Hepatocyte (in vitro differentiated cells): Measurements from ENCODE around the gene MTHFR.

Experiments
- EZH2 ChIP-seq: fragments of 200-600 bp; sonication (generic); IDR thresholded peaks from 2 replicates; pipeline ENCODE4 v1.6.1; 2016; ENCODE audit warnings: antibody characterized with exemption, mild to moderate bottlenecking, borderline replicate concordance
- EZH2phosphoT487 ChIP-seq: fragments of 200-600 bp; sonication (generic); IDR thresholded peaks from one replicate; pipeline ENCODE4 v1.6.1; 2018; ENCODE audit warnings: antibody characterized with exemption, mild to moderate bottlenecking, low read depth, moderate library complexity; ENCODE audit not compliant: unreplicated experiment, severe bottlenecking
- TF ChIP-seq, protein P1 (sequence below): fragments of 200-600 bp; sonication (generic); IDR thresholded peaks from 2 replicates; pipeline ENCODE4 v1.5.1; 2016; ENCODE audit warnings: antibody characterized with exemption, mild to moderate bottlenecking; ENCODE audit not compliant: poor library complexity

DNA sequence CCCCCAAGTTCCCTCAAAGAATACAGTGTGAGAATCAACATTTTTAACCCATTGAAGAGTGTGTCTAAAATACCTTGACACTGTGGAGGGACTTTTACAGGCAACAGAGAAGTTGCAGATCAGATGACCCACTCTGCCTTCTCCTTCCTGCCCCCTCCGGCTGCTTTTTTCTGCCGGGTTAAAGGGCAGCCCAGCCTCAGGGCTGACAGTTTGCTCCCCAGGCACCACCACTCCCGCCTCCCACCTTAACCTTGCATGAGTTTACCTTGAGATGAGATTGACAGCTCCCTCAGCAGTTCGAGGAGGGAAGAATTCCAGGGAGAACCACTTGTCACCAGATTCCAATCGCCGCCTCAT lies 3.2 kb downstream of the MTHFR start:
- TF ChIP-seq, protein P1, sequence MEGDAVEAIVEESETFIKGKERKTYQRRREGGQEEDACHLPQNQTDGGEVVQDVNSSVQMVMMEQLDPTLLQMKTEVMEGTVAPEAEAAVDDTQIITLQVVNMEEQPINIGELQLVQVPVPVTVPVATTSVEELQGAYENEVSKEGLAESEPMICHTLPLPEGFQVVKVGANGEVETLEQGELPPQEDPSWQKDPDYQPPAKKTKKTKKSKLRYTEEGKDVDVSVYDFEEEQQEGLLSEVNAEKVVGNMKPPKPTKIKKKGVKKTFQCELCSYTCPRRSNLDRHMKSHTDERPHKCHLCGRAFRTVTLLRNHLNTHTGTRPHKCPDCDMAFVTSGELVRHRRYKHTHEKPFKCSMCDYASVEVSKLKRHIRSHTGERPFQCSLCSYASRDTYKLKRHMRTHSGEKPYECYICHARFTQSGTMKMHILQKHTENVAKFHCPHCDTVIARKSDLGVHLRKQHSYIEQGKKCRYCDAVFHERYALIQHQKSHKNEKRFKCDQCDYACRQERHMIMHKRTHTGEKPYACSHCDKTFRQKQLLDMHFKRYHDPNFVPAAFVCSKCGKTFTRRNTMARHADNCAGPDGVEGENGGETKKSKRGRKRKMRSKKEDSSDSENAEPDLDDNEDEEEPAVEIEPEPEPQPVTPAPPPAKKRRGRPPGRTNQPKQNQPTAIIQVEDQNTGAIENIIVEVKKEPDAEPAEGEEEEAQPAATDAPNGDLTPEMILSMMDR, result no peak
- TF ChIP-seq EZH2phosphoT487 (no peak), EZH2 (no peak)
